HCT116 (cell line): ENCODE results near the gene PGBD5. TPM values are rescaled to one million over a fixed set of nuclear protein-coding genes. Genes with fewer than 3 reads are reported as not detected.

Source experiments
- ATAC-seq: fragments of 200-7000 bp; cut with Tn5 transposase; 2 replicates; pipeline ENCODE4 v1.9.1; 2020; ENCODE audit warnings: mild to moderate bottlenecking, moderate library complexity
- BruUV-seq: library from RNA; stranded (reverse); fragments of 400-500 nt; replicated peaks from 2 replicates; lab custom pipeline; 2021; lab: Mats Ljungman, UMichigan
- CTCF ChIA-PET: fragments of 300-600 bp; sonication (Branson Sonifier 250); formaldehyde crosslinking; loops from one replicate; lab custom pipeline; 2021; ENCODE audit warnings: antibody characterized with exemption; lab: Charles Lee
- POLR2A ChIA-PET: fragments of 300-600, 350-600 bp; sonication (Branson Sonifier 250); formaldehyde crosslinking; loops from one replicate; lab custom pipeline; 2021; ENCODE audit warnings: antibody characterized with exemption; lab: Charles Lee
- RAD21 ChIA-PET, 2 experiments: fragments of 300-600 bp; sonication (Branson Sonifier 250); formaldehyde crosslinking; loops; one replicate each; lab custom pipeline; 2023; ENCODE audit warnings: low total read pairs in 2 of 2; ENCODE audit not compliant: uncharacterized antibody in 2 of 2, unreplicated experiment in 2 of 2, low non-redundant PET in 1 of 2; lab: Charles Lee
- DNase-seq: peaks from one replicate; pipeline ENCODE4 v3.0.0-alpha.2; 2010; ENCODE audit warnings: low read depth, low spot score
- H2AFZ ChIP-seq: fragments of 200-600 bp; shearing (Covaris generic), sonication (generic); 2 replicates; pipeline ENCODE4 v1.6.1; 2017; ENCODE audit warnings: low read depth, mixed run types, mixed read lengths, antibody characterized with exemption, low read length; ENCODE audit not compliant: poor library complexity, severe bottlenecking
- H3K27ac ChIP-seq: 2 replicates; pipeline ENCODE4 v1.5.1; 2012; ENCODE audit warnings: low read depth, low read length
- H3K27me3 ChIP-seq: fragments of 200-600 bp; sonication (generic); 2 replicates; pipeline ENCODE4 v1.6.1; 2016; ENCODE audit warnings: mixed run types, low read length, mixed read lengths; ENCODE audit not compliant: insufficient read depth
- H3K36me3 ChIP-seq, 2 experiments: fragments of 200-500 bp in 1 of 2; fragments of 200-600 bp in 1 of 2; sonication (Bioruptor generic) in 1 of 2; sonication (generic) in 1 of 2; 2 replicates each; pipeline versions ENCODE4 v1.5.1 to v1.6.1; 2014 to 2016; ENCODE audit warnings: low read length in 2 of 2, inconsistent platforms in 1 of 2, mixed read lengths in 1 of 2, mixed run types in 1 of 2; ENCODE audit not compliant: insufficient read depth in 2 of 2, control insufficient read depth in 1 of 2
- H3K4me1 ChIP-seq, 2 experiments: fragments of 200-600 bp in 1 of 2; sonication (generic) in 1 of 2; 2 replicates each; pipeline versions ENCODE4 v1.5.1 to v1.6.1; 2012 to 2017; ENCODE audit warnings: low read length in 2 of 2, inconsistent platforms in 1 of 2, mild to moderate bottlenecking in 1 of 2, mixed read lengths in 1 of 2, mixed run types in 1 of 2, moderate library complexity in 1 of 2; ENCODE audit not compliant: insufficient read depth in 2 of 2, control insufficient read depth in 1 of 2
- H3K4me2 ChIP-seq: fragments of 200-600 bp; sonication (generic); 2 replicates; pipeline ENCODE4 v1.6.1; 2017; ENCODE audit warnings: mixed run types, low read length, mixed read lengths
- H3K4me3 ChIP-seq, 2 experiments: fragments of 200-600 bp in 1 of 2; sonication (generic) in 1 of 2; replicated peaks in 1 of 2; 2 replicates each; pipeline ENCODE4 v1.5.1; 2011 to 2016; ENCODE audit warnings: low read length in 2 of 2, control low read depth in 1 of 2, low read depth in 1 of 2, mild to moderate bottlenecking in 1 of 2, mixed read lengths in 1 of 2, mixed run types in 1 of 2
- H3K79me2 ChIP-seq: fragments of 200-600 bp; sonication (generic); 2 replicates; pipeline ENCODE4 v1.6.1; 2017; ENCODE audit warnings: mild to moderate bottlenecking, mixed run types, low read length, moderate library complexity, mixed read lengths; ENCODE audit not compliant: insufficient read depth
- H3K9ac ChIP-seq: fragments of 200-600 bp; sonication (generic); 2 replicates; pipeline ENCODE4 v1.6.1; 2016; ENCODE audit warnings: low read length, mixed read lengths
- H3K9me2 ChIP-seq: fragments of 200-600 bp; sonication (generic), shearing (Covaris generic); 2 replicates; pipeline ENCODE4 v1.6.1; 2017; ENCODE audit warnings: mixed run types, mild to moderate bottlenecking, moderate library complexity; ENCODE audit not compliant: insufficient read depth
- H3K9me3 ChIP-seq, 2 experiments: fragments of 200-500 bp in 1 of 2; fragments of 200-600 bp in 1 of 2; sonication (Bioruptor generic) in 1 of 2; sonication (generic) in 1 of 2; 2 replicates each; pipeline ENCODE4 v1.6.1; 2014 to 2017; ENCODE audit warnings: low read length in 2 of 2, mixed read lengths in 2 of 2, inconsistent platforms in 1 of 2, low read depth in 1 of 2, mild to moderate bottlenecking in 1 of 2, mixed run types in 1 of 2, moderate library complexity in 1 of 2; ENCODE audit not compliant: control insufficient read depth in 1 of 2, insufficient read depth in 1 of 2
- H4K20me1 ChIP-seq: fragments of 200-600 bp; sonication (generic), shearing (Covaris generic); 2 replicates; pipeline ENCODE4 v1.6.1; 2017; ENCODE audit warnings: mixed run types, mild to moderate bottlenecking, moderate library complexity; ENCODE audit not compliant: insufficient read depth
- ATF3 ChIP-seq: IDR thresholded peaks from 2 replicates; pipeline ENCODE4 v1.6.1; 2012
- CBX3 ChIP-seq: IDR thresholded peaks from 2 replicates; pipeline ENCODE4 v1.6.1; 2012; ENCODE audit warnings: low read depth
- ELF1 ChIP-seq: IDR thresholded peaks from 2 replicates; pipeline ENCODE4 v1.6.1; 2012; ENCODE audit warnings: low read depth, borderline replicate concordance
- EZH2 ChIP-seq: fragments of 200-600 bp; sonication (generic); IDR thresholded peaks from 2 replicates; pipeline ENCODE4 v1.6.1; 2017; ENCODE audit warnings: antibody characterized with exemption, mixed run types
- JUND ChIP-seq: IDR thresholded peaks from 2 replicates; pipeline ENCODE4 v1.6.1; 2012
- POLR2AphosphoS5 ChIP-seq: IDR thresholded peaks from 2 replicates; pipeline ENCODE4 v1.6.1; 2011; ENCODE audit warnings: mild to moderate bottlenecking, low read depth, low read length, moderate library complexity
- REST ChIP-seq: IDR thresholded peaks from 2 replicates; pipeline ENCODE4 v1.6.1; 2012; ENCODE audit warnings: low read depth
- SIN3A ChIP-seq: IDR thresholded peaks from 2 replicates; pipeline ENCODE4 v1.6.1; 2012; ENCODE audit warnings: low read depth
- intact Hi-C: fragments of 100-400 bp; cut with micrococcal nuclease; formaldehyde crosslinking; loops from 2 replicates; pipeline ENCODE4 v1.10.0; 2022
- total RNA-seq: library from RNA; stranded (reverse); gene quantifications from one replicate; pipeline ENCODE4 v1.2.1, GENCODE V29; 2021; ENCODE audit not compliant: unreplicated experiment

PGBD5 gene
- total RNA-seq, 1 experiment from 2014 or later: 0.27 TPM

- no peaks in the 10 kb centered on the region for H3K27me3 ChIP-seq
- no peaks in the 10 kb centered on the region for H3K79me2 ChIP-seq
- ATAC-seq (no peak), DNase-seq (no peak)
- H3K9me3 ChIP-seq: no peaks in the 10 kb centered on the region
- no TSS peak for BruUV-seq
- no peak overlapping the region for H3K4me3 ChIP-seq
- H2AFZ ChIP-seq: no peak overlapping the region
- no peaks in the 10 kb centered on the region for H3K9me2 ChIP-seq
- peaks cover 0 to 4% of the 10 kb centered on the region in 2 experiments; a peak in 1 of 4 replicates for H3K4me1 ChIP-seq
- TF ChIP-seq ATF3: no peak
- TF ChIP-seq CBX3: no peak
- TF ChIP-seq SIN3A: no peak
- no peak for TF ChIP-seq REST
- no peak for TF ChIP-seq POLR2AphosphoS5
- TF ChIP-seq ELF1: no peak
- no peak for TF ChIP-seq JUND
- TF ChIP-seq EZH2: no peak
- no peak overlapping the region for H3K4me2 ChIP-seq
- POLR2A ChIA-PET: no interaction called here
- H3K27ac ChIP-seq: no peak overlapping the region
- H3K9ac ChIP-seq: no peak overlapping the region
- CTCF ChIA-PET: no interaction called here
- intact Hi-C loops: no loop called here
- no peaks in the 10 kb centered on the region for H3K36me3 ChIP-seq
- no peaks in the 10 kb centered on the region for H4K20me1 ChIP-seq
- RAD21 ChIA-PET: no interaction called here
These were observed 69.9 kb downstream of the PGBD5 start for GRCh38 chr1:230356190-230356589.
